OCI-LY1 (cell line): ENCODE results near the gene PSAPL1.

ENCODE experiments used
- H2AFZ ChIP-seq: fragments of 200-600 bp; sonication (generic), shearing (Covaris generic); 2 replicates; pipeline ENCODE4 v1.6.0; 2014; ENCODE audit warnings: antibody characterized with exemption, mild to moderate bottlenecking, low read length
- H3F3A ChIP-seq: fragments of 200-600 bp; sonication (generic), shearing (Covaris generic); 2 replicates; pipeline ENCODE4 v1.6.0; 2014; ENCODE audit warnings: mild to moderate bottlenecking, antibody characterized with exemption, low read length, moderate library complexity; ENCODE audit not compliant: insufficient read depth
- H3K27ac ChIP-seq: fragments of 200-600 bp; sonication (generic); 2 replicates; pipeline ENCODE4 v1.5.1; 2014; ENCODE audit warnings: low read length, mixed run types, mild to moderate bottlenecking, low read depth; ENCODE audit not compliant: poor library complexity, severe bottlenecking
- H3K27me3 ChIP-seq: fragments of 200-600 bp; sonication (generic); 2 replicates; pipeline ENCODE4 v1.6.0; 2014; ENCODE audit warnings: antibody characterized with exemption, mild to moderate bottlenecking, low read length, moderate library complexity; ENCODE audit not compliant: insufficient read depth
- H3K36me3 ChIP-seq: fragments of 200-600 bp; sonication (generic); 2 replicates; pipeline ENCODE4 v1.6.1; 2014; ENCODE audit warnings: mild to moderate bottlenecking, antibody characterized with exemption, low read length, moderate library complexity, mixed read lengths; ENCODE audit not compliant: insufficient read depth
- H3K4me1 ChIP-seq: fragments of 200-600 bp; sonication (generic); 2 replicates; pipeline ENCODE4 v1.5.1; 2014; ENCODE audit warnings: mild to moderate bottlenecking, low read length, moderate library complexity; ENCODE audit not compliant: insufficient read depth, severe bottlenecking
- H3K4me2 ChIP-seq: fragments of 200-600 bp; sonication (generic), shearing (Covaris generic); 2 replicates; pipeline ENCODE4 v1.6.1; 2014; ENCODE audit warnings: low read length
- H3K4me3 ChIP-seq: fragments of 200-600 bp; sonication (generic); 2 replicates; pipeline ENCODE4 v1.5.1; 2014; ENCODE audit warnings: low read length, low read depth, mild to moderate bottlenecking, mixed read lengths; ENCODE audit not compliant: poor library complexity, severe bottlenecking
- H3K79me2 ChIP-seq: fragments of 200-600 bp; shearing (Covaris generic); 2 replicates; pipeline ENCODE4 v1.6.1; 2016; ENCODE audit warnings: mixed run types, low read length, mixed read lengths; ENCODE audit not compliant: insufficient read depth
- H3K9ac ChIP-seq: fragments of 200-600 bp; sonication (generic), shearing (Covaris generic); 2 replicates; pipeline ENCODE4 v1.6.1; 2014; ENCODE audit warnings: mild to moderate bottlenecking, low read length, mixed read lengths
- H3K9me2 ChIP-seq: fragments of 200-600 bp; sonication (generic), shearing (Covaris generic); 2 replicates; pipeline ENCODE4 v1.6.1; 2014; ENCODE audit warnings: low read depth, mild to moderate bottlenecking, low read length, mixed read lengths
- H3K9me3 ChIP-seq: fragments of 200-600 bp; shearing (Covaris generic); 2 replicates; pipeline ENCODE4 v1.6.1; 2014; ENCODE audit warnings: low read length, mixed read lengths
- H4K20me1 ChIP-seq: fragments of 200-600 bp; sonication (generic), shearing (Covaris generic); 2 replicates; pipeline ENCODE4 v1.6.0; 2016; ENCODE audit warnings: mild to moderate bottlenecking, low read length; ENCODE audit not compliant: insufficient read depth
- CTCF ChIP-seq: fragments of 200-600 bp; sonication (generic), shearing (Covaris generic); IDR thresholded peaks from 2 replicates; pipeline ENCODE4 v1.5.1; 2017; ENCODE audit warnings: mild to moderate bottlenecking, antibody characterized with exemption, low read length, moderate library complexity, mixed read lengths
- EZH2 ChIP-seq: fragments of 200-600 bp; sonication (generic), shearing (Covaris generic); IDR thresholded peaks from 2 replicates; pipeline ENCODE4 v1.8.0; 2017; ENCODE audit warnings: borderline replicate concordance, mixed run types, mild to moderate bottlenecking, antibody characterized with exemption, low read length, moderate library complexity, mixed read lengths

PSAPL1 gene

DNA sequence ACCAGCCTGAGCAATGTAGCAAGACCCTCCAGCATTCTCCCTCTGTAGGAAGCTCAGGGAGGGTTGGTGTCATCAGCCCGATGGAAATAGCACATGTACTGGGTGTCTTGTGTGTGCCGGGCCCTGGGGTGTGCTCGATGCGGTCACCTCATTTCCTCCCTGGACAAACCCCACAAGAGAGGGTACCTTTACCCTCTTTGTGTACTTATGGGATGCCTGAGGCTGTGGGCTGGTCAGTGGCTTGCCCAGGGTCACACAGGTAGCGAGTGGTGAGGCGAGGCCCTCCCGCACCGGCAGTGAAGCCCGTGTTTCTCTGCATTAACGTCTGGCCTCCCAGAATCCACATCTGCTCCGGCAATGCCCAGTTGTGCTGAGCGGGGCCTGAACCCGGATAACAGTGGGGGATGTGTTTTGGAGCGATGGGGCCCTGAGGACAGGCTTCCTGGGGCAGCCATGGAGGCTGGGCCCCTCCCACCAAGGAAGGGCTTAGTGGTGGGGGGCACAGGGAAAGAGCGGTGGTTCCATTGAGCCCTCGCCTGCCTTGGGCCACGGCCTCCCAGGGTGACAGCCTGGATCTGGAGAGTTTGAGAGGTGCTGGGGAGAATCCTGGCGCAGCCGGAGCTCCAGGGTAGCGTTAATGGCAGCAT is 8.1 kb downstream of the PSAPL1 start:
- Histone ChIP-seq H3K9me2 (no peaks in the 10 kb centered on the region), H3K9ac (no peak overlapping the region), H3K4me1 (no peaks in the 10 kb centered on the region), H3K27me3 (no peaks in the 10 kb centered on the region), H3K27ac (no peak overlapping the region), H3K36me3 (no peaks in the 10 kb centered on the region), H2AFZ (no peak overlapping the region), H4K20me1 (no peaks in the 10 kb centered on the region), H3K79me2 (no peaks in the 10 kb centered on the region), H3K9me3 (no peaks in the 10 kb centered on the region), H3F3A (no peaks in the 10 kb centered on the region), H3K4me2 (no peak overlapping the region), H3K4me3 (no peak overlapping the region)
- TF ChIP-seq CTCF, result no peak

- Histone ChIP-seq H3F3A (no peaks in the 10 kb centered on the region), H3K4me1 (no peaks in the 10 kb centered on the region), H3K4me3 (no peak overlapping the region), H3K9me3 (no peaks in the 10 kb centered on the region), H3K36me3 (no peaks in the 10 kb centered on the region), H4K20me1 (no peaks in the 10 kb centered on the region), H3K79me2 (no peaks in the 10 kb centered on the region), H3K27me3 (no peaks in the 10 kb centered on the region), H2AFZ (no peak overlapping the region), H3K4me2 (no peak overlapping the region), H3K27ac (no peak overlapping the region), H3K9me2 (no peaks in the 10 kb centered on the region), H3K9ac (no peak overlapping the region)
- no peak for TF ChIP-seq EZH2
- no peak for TF ChIP-seq CTCF
Observed at GRCh38 chr4:7425591-7426468, 8.9 kb downstream of the PSAPL1 start.

DNA sequence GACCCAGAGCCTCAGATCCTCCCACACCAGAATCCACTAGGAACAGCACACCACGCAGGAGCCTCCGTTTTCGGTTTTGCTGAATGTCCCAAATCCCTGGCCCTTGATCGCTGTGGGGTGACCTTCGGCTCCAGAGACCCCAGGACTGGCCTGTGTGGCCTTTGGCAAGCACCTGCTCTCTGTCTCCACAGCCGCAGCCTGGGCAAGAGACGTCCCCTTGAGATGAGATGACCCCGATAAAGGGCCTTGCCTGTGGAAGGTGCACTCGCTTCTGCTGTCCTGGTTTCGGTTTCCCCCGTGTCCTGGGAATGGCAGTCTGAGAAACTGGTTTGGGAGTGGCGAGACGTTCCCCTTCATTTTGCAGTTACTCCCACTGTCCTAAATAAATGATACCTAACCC is 9.6 kb downstream of the PSAPL1 start:
- Histone ChIP-seq H3K27me3 (no peaks in the 10 kb centered on the region), H3K9me3 (no peaks in the 10 kb centered on the region), H3K79me2 (no peaks in the 10 kb centered on the region), H3F3A (no peaks in the 10 kb centered on the region), H3K4me2 (no peak overlapping the region), H3K4me1 (no peaks in the 10 kb centered on the region), H4K20me1 (no peaks in the 10 kb centered on the region), H3K4me3 (no peak overlapping the region), H3K27ac (no peak overlapping the region), H3K36me3 (no peaks in the 10 kb centered on the region), H2AFZ (no peak overlapping the region), H3K9ac (no peak overlapping the region), H3K9me2 (no peaks in the 10 kb centered on the region)
- no peak for TF ChIP-seq CTCF
- TF ChIP-seq EZH2, result no peak
